Activated CD4-positive, alpha-beta T cell treated with anti-CD3 and anti-CD28 coated beads for 36 hours (primary cell): ENCODE data around the gene EBF4. TPM values are rescaled to one million over a fixed set of nuclear protein-coding genes. Genes with fewer than 3 reads are reported as not detected.
A peak's percentile ranks its signal among the peaks of the same experiment; 100 is the strongest.

Experiments used
- ATAC-seq: fragments of 200-7000 bp; cut with Tn5 transposase; one replicate; pipeline ENCODE4 v1.10.0; 2021; ENCODE audit warnings: mild to moderate bottlenecking, moderate library complexity
- CTCF ChIA-PET: fragments of 350-600 bp; sonication (Branson Sonifier 250); formaldehyde crosslinking; loops from one replicate; lab custom pipeline; 2021; ENCODE audit warnings: antibody characterized with exemption; lab: Charles Lee
- POLR2A ChIA-PET: fragments of 350-600 bp; sonication (Branson Sonifier 250); formaldehyde crosslinking; loops from one replicate; lab custom pipeline; 2021; ENCODE audit warnings: antibody characterized with exemption, inconsistent platforms; lab: Charles Lee
- DNase-seq: peaks from one replicate; pipeline ENCODE4 v3.0.0-alpha.2; 2020
- H3K27ac Mint-ChIP-seq: one replicate; pipeline ENCODE4 v1.8.0; 2021; ENCODE audit warnings: mixed read lengths
- H3K27me3 Mint-ChIP-seq: one replicate; pipeline ENCODE4 v1.8.0; 2021; ENCODE audit warnings: mixed read lengths
- H3K36me3 Mint-ChIP-seq: one replicate; pipeline ENCODE4 v1.8.0; 2021; ENCODE audit warnings: low read depth, mixed read lengths
- H3K4me1 Mint-ChIP-seq: one replicate; pipeline ENCODE4 v1.8.0; 2021; ENCODE audit warnings: mixed read lengths
- H3K4me3 Mint-ChIP-seq: one replicate; pipeline ENCODE4 v1.8.0; 2021; ENCODE audit warnings: mild to moderate bottlenecking, moderate library complexity, mixed read lengths
- H3K9me3 Mint-ChIP-seq: one replicate; pipeline ENCODE4 v1.8.0; 2021; ENCODE audit warnings: low read depth, mixed read lengths
- intact Hi-C, 2 experiments: fragments of 100-400 bp; cut with DNase I in 1 of 2; cut with micrococcal nuclease in 1 of 2; formaldehyde crosslinking; loops; one replicate each; pipeline versions ENCODE4 v1.14.2 to v1.15.1; 2022 to 2024; cut with DNase I, micrococcal nuclease
- total RNA-seq, 2 experiments: library from RNA; stranded (reverse); gene quantifications; one replicate each; pipeline ENCODE4 v1.2.3, GENCODE V29; 2021

EBF4 gene
- total RNA-seq, 2 experiments from 2014 or later: 3.7 to 4.3 TPM

DNA sequence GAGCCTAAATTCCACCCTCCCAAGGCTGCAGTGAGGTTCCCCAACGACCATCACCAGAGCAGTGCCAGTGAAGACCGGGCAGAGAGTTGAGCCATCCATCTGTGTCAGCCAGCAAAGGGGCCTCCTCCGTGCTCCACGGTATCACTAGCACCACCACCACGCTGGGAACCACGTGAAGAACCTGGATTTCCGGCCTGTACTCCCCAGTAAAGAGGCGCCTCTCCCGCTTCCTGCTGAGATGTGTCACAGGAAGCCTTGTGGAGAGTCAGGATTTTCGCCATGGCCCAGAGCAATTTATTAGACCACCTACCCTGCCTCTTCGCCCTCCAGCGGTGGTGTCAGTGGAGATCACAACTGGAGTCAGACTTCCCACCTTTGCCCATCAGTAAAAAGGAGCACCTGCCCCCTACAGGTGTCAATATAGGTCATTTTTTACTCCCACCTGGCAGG, 79.1 kb downstream of the EBF4 start:
- no peak overlapping the region for H3K27ac Mint-ChIP-seq
- H3K27me3 Mint-ChIP-seq: peaks cover 11% of the 10 kb centered on the region
- H3K4me1 Mint-ChIP-seq: peaks cover 7% of the 10 kb centered on the region
- CTCF ChIA-PET: interaction anchor here (0.6 kb wide), 1 partner anchor 222 kb away, joined by 3 read pairs; no protein-coding TSS in a partner anchor
- H3K4me3 Mint-ChIP-seq: no peak overlapping the region
- DNase-seq (no peak), ATAC-seq (no peak)
- no peaks in the 10 kb centered on the region for H3K36me3 Mint-ChIP-seq
- H3K9me3 Mint-ChIP-seq: no peaks in the 10 kb centered on the region
- POLR2A ChIA-PET: no interaction called here
- intact Hi-C loops: no loop called here

GRCh38 chr20:2773812-2774211, 81.2 kb downstream of the EBF4 start:
- POLR2A ChIA-PET: no interaction called here
- no peak for ATAC-seq
- intact Hi-C loops: no loop called here
- no peak for DNase-seq
- peaks cover 3% of the 10 kb centered on the region for H3K9me3 Mint-ChIP-seq
- peaks cover 11% of the 10 kb centered on the region for H3K4me1 Mint-ChIP-seq
- no peak overlapping the region for H3K27ac Mint-ChIP-seq
- no peaks in the 10 kb centered on the region for H3K36me3 Mint-ChIP-seq
- no peak overlapping the region for H3K4me3 Mint-ChIP-seq
- CTCF ChIA-PET: interaction anchor here (0.7 to 1.0 kb wide), 3 partner anchors 17 to 82 kb away, joined by 3 to 4 read pairs (median 3); no protein-coding TSS in a partner anchor
- peaks cover 2% of the 10 kb centered on the region for H3K27me3 Mint-ChIP-seq

DNA sequence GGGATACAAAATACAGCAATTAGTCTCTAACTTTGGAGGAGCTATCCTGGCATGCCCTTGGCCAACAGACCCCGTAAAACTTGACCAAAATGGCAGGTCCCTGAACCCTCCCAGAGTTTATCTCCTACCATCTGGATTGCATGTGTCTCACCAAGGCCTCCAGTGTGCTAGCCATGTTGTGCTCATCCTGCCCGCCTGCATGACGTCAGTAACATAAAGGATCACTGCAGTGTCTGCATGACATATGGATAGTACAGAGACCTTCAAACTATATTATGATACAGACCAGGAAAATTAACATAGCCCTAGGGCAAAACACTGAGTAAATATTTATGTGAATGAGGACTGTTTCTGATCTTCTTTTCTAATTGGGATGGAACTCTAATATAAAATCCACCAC, 82.6 kb downstream of the EBF4 start:
- intact Hi-C loops: no loop called here

GRCh38 chr20:2778602-2779321, 86.2 kb downstream of the EBF4 start:
- Mint-ChIP-seq H3K36me3 (no peaks in the 10 kb centered on the region), H3K4me3 (no peak overlapping the region), H3K27me3 (peaks cover 9% of the 10 kb centered on the region), H3K9me3 (peaks cover 3% of the 10 kb centered on the region), H3K27ac (no peak overlapping the region), H3K4me1 (peaks cover 4% of the 10 kb centered on the region)
- intact Hi-C loops: no loop called here
- DNase-seq (no peak), ATAC-seq (no peak)
- POLR2A ChIA-PET: no interaction called here
- CTCF ChIA-PET: no interaction called here

More for the DNA sequence above, 82.6 kb downstream of the EBF4 start:
- ATAC-seq (no peak), DNase-seq (no peak)
- H3K4me1 Mint-ChIP-seq: peaks cover 11% of the 10 kb centered on the region
- no peaks in the 10 kb centered on the region for H3K36me3 Mint-ChIP-seq
- no peak overlapping the region for H3K4me3 Mint-ChIP-seq
- CTCF ChIA-PET: interaction anchor here (0.6 to 1.0 kb wide), 4 partner anchors 10 to 601 kb away, joined by 3 to 5 read pairs (median 4); no protein-coding TSS in a partner anchor
- no peak overlapping the region for H3K27ac Mint-ChIP-seq
- peaks cover 2% of the 10 kb centered on the region for H3K27me3 Mint-ChIP-seq
- peaks cover 3% of the 10 kb centered on the region for H3K9me3 Mint-ChIP-seq
- POLR2A ChIA-PET: no interaction called here

- DNase-seq (no peak), ATAC-seq (no peak)
- Mint-ChIP-seq H3K4me3 (no peak overlapping the region), H3K27me3 (peaks cover 13% of the 10 kb centered on the region), H3K4me1 (peaks cover 6% of the 10 kb centered on the region), H3K36me3 (no peaks in the 10 kb centered on the region), H3K27ac (no peak overlapping the region), H3K9me3 (peaks cover 3% of the 10 kb centered on the region)
- CTCF ChIA-PET: interaction anchor here (0.6 to 0.8 kb wide), 2 partner anchors 41 to 259 kb away, joined by 3 read pairs; no protein-coding TSS in a partner anchor
- intact Hi-C loops: no loop called here
- POLR2A ChIA-PET: no interaction called here
Measured at GRCh38 chr20:2780948-2781347, 88.4 kb downstream of the EBF4 start.

DNA sequence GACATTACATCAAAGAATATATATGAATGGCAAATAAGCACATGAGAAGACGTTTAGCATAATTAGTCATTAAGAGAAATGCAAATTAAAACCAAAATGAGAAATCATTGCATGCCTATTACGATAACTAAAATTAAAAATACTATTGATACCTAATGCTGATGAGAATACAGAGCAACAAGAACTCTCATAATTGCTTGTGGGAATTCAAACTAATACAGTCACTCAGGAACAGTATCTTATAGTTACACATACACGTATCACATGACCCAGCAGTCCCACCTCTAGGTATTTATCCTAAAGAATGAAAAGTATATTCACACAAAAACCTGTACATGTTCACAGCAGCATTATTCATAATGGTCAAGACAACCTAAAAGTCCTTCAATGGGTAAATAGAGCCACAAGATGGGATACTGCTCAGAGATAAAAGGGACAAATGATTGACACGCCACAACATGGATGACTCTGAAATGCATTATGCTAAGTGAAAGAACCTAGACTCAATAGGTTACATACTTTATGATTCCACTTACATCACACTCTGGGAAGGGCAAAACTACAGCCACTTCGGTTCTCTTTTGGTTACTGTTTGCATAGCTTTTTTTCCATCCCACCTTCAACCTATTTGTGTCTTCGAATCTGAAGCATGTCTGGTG, 91.5 kb downstream of the EBF4 start:
- Mint-ChIP-seq H3K27ac (no peak overlapping the region), H3K4me3 (no peak overlapping the region), H3K9me3 (no peaks in the 10 kb centered on the region), H3K27me3 (peaks cover 16% of the 10 kb centered on the region), H3K36me3 (no peaks in the 10 kb centered on the region), H3K4me1 (peaks cover 3% of the 10 kb centered on the region)
- ATAC-seq (peak; percentile 51), DNase-seq (no peak)
- POLR2A ChIA-PET: no interaction called here
- CTCF ChIA-PET: interaction anchor here (1.0 kb wide), 1 partner anchor 11 kb away, joined by 3 read pairs; no protein-coding TSS in a partner anchor
- intact Hi-C loops: no loop called here

DNA sequence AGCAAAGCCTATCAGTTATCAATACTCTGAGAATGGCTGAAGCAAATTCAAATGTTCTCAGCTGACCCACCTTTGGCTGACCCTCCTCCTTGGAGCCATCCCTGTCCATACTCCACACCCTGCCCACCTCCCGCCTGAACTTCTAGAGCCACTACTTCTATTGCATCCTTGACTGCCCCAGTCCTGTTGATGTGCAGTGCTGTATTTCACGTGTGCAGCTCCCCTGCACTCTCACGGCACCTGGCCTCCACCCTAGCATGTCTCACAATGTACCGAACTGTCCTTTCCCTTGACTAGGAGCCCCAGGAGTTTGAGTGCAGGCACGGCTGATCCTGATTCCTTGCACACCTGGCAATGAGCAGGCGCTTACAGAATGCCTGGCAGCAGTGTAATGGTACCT, 100.9 kb downstream of the EBF4 start:
- Mint-ChIP-seq H3K4me3 (no peak overlapping the region), H3K27ac (no peak overlapping the region), H3K36me3 (no peaks in the 10 kb centered on the region), H3K4me1 (no peaks in the 10 kb centered on the region), H3K27me3 (peaks cover 19% of the 10 kb centered on the region), H3K9me3 (no peaks in the 10 kb centered on the region)
- ATAC-seq: no peak
- no peak for DNase-seq
- CTCF ChIA-PET: interaction anchor here (1.0 kb wide), 1 partner anchor 41 kb away, joined by 3 read pairs; no protein-coding TSS in a partner anchor
- intact Hi-C loops: no loop called here
- POLR2A ChIA-PET: no interaction called here

DNA sequence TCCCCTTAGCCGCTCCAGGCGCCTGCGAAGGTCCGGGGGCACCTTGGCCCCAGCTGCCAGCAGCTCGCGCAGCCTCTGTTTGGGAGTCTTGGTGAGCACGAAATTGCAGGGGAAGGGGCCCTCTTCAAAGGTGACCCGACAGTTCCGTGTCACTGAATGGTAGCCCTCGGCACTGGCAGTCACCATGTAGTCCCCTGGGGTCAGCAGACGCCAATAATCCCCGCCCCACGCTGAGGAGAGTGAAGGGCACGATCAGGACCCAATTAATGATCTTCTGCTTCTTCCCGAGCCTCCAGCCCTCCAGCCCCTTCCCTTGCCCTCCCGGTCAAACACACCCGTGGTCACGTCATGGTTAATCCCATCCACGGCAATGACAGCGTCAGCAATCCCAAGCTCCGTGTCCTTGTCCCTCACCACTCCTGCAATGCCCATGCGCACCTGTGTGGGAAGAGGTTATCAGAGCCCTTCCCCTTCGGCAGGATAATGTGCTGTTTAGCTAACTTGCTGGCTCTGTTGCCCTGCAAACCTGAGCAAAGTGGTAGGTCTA, 101.7 kb downstream of the EBF4 start:
- DNase-seq: no peak
- peaks cover 4% of the 10 kb centered on the region for H3K4me1 Mint-ChIP-seq
- H3K4me3 Mint-ChIP-seq: no peak overlapping the region
- intact Hi-C loops: no loop called here
- no peaks in the 10 kb centered on the region for H3K9me3 Mint-ChIP-seq
- ATAC-seq: no peak
- peaks cover 26% of the 10 kb centered on the region for H3K27me3 Mint-ChIP-seq
- POLR2A ChIA-PET: no interaction called here
- CTCF ChIA-PET: interaction anchor here (0.6 to 1.4 kb wide), 2 partner anchors 53 to 207 kb away, joined by 3 to 4 read pairs; no protein-coding TSS in a partner anchor
- H3K27ac Mint-ChIP-seq: no peak overlapping the region
- H3K36me3 Mint-ChIP-seq: no peaks in the 10 kb centered on the region

GRCh38 chr20:2794866-2795447, 102.4 kb downstream of the EBF4 start:
- Mint-ChIP-seq H3K27ac (no peak overlapping the region), H3K27me3 (peaks cover 32% of the 10 kb centered on the region), H3K36me3 (peaks cover 2% of the 10 kb centered on the region), H3K4me3 (no peak overlapping the region), H3K9me3 (no peaks in the 10 kb centered on the region), H3K4me1 (peaks cover 11% of the 10 kb centered on the region)
- ATAC-seq (no peak), DNase-seq (no peak)
- CTCF ChIA-PET: interaction anchor here (0.5 to 1.4 kb wide), 2 partner anchors 206 to 269 kb away, joined by 3 read pairs; no protein-coding TSS in a partner anchor
- intact Hi-C loops: no loop called here
- POLR2A ChIA-PET: no interaction called here

- Mint-ChIP-seq H3K27ac (no peak overlapping the region), H3K36me3 (peaks cover 4% of the 10 kb centered on the region), H3K4me3 (no peak overlapping the region), H3K9me3 (no peaks in the 10 kb centered on the region), H3K4me1 (peaks cover 13% of the 10 kb centered on the region), H3K27me3 (peaks cover 33% of the 10 kb centered on the region)
- DNase-seq (no peak), ATAC-seq (no peak)
- intact Hi-C loops: no loop called here
- ChIA-PET CTCF (interaction anchor here (0.5 to 1.4 kb wide), 2 partner anchors 206 to 270 kb away, joined by 3 read pairs; no protein-coding TSS in a partner anchor), POLR2A (no interaction called here)
Measured at GRCh38 chr20:2795451-2795850, 102.9 kb downstream of the EBF4 start.

GRCh38 chr20:2796011-2796660, 103.6 kb downstream of the EBF4 start:
- no peak overlapping the region for H3K27ac Mint-ChIP-seq

More at GRCh38 chr20:2796011-2796660, 103.6 kb downstream of the EBF4 start:
- intact Hi-C loops: no loop called here
- Mint-ChIP-seq H3K4me1 (peaks cover 18% of the 10 kb centered on the region), H3K27me3 (peaks cover 36% of the 10 kb centered on the region), H3K4me3 (no peak overlapping the region), H3K9me3 (no peaks in the 10 kb centered on the region), H3K36me3 (peaks cover 4% of the 10 kb centered on the region)
- DNase-seq: no peak
- ChIA-PET POLR2A (no interaction called here), CTCF (interaction anchor here (0.6 kb wide), 1 partner anchor 415 kb away, joined by 3 read pairs; no protein-coding TSS in a partner anchor)
- ATAC-seq: no peak
